HepG2 (cell line): ENCODE measurements around the gene FSTL1. TPM values are rescaled to one million over a fixed set of nuclear protein-coding genes. Genes with fewer than 3 reads are reported as not detected.
A peak's percentile ranks its signal among the peaks of the same experiment; 100 is the strongest.

ENCODE experiments used
- ATF6 ChIP-seq: sonication (generic); formaldehyde crosslinking; conservative IDR thresholded peaks from 2 replicates; pipeline ENCODE4 v1.4.0; 2020; ENCODE audit warnings: missing genetic modification reagents
- ATRX ChIP-seq: sonication (generic); formaldehyde crosslinking; IDR thresholded peaks from 2 replicates; pipeline ENCODE4 v1.4.0; 2020; ENCODE audit warnings: missing genetic modification reagents, borderline replicate concordance
- BCL6 ChIP-seq: IDR thresholded peaks from 2 replicates; pipeline ENCODE4 v1.6.1; 2016; ENCODE audit warnings: missing genetic modification reagents, missing compliant biosample characterization
- CENPX ChIP-seq: sonication (generic); formaldehyde crosslinking; IDR thresholded peaks from 2 replicates; pipeline ENCODE4 v1.9.0; 2021; ENCODE audit warnings: mild to moderate bottlenecking, missing genetic modification reagents, moderate library complexity
- ETV6 ChIP-seq: sonication (generic); formaldehyde crosslinking; conservative IDR thresholded peaks from 2 replicates; pipeline ENCODE4 v1.4.0; 2020; ENCODE audit warnings: missing genetic modification reagents
- GABPB1 ChIP-seq: IDR thresholded peaks from 2 replicates; pipeline ENCODE4 v1.6.1; 2016; ENCODE audit warnings: mild to moderate bottlenecking, missing genetic modification reagents, moderate library complexity, missing compliant biosample characterization
- GLI4 ChIP-seq: sonication (generic); formaldehyde crosslinking; IDR thresholded peaks from 2 replicates; pipeline ENCODE4 v1.5.1; 2020; ENCODE audit warnings: missing genetic modification reagents, mild to moderate bottlenecking, moderate library complexity, borderline replicate concordance
- HDAC1 ChIP-seq: sonication (generic); formaldehyde crosslinking; IDR thresholded peaks from 2 replicates; pipeline ENCODE4 v1.5.1; 2020; ENCODE audit warnings: mild to moderate bottlenecking, missing genetic modification reagents
- MAFF ChIP-seq: IDR thresholded peaks from 2 replicates; pipeline ENCODE4 v1.6.1; 2011; ENCODE audit warnings: low read depth, low read length, improper control_type of control experiment
- MATR3 ChIP-seq: sonication (generic); formaldehyde crosslinking; IDR thresholded peaks from 2 replicates; pipeline ENCODE4 v1.4.0; 2020; ENCODE audit warnings: missing genetic modification reagents
- MED8 ChIP-seq: sonication (generic); formaldehyde crosslinking; IDR thresholded peaks from 2 replicates; pipeline ENCODE4 v1.8.1; 2023; ENCODE audit warnings: mild to moderate bottlenecking, missing genetic modification reagents; ENCODE audit not compliant: insufficient replicate concordance
- MYNN ChIP-seq: sonication (generic); formaldehyde crosslinking; IDR thresholded peaks from 2 replicates; pipeline ENCODE4 v1.4.0; 2020; ENCODE audit warnings: mild to moderate bottlenecking, low read depth, missing genetic modification reagents
- NBN ChIP-seq: fragments of 450-650 bp; conservative IDR thresholded peaks from 2 replicates; pipeline ENCODE4 v1.6.1; 2017
- NRL ChIP-seq: sonication (generic); formaldehyde crosslinking; IDR thresholded peaks from 2 replicates; pipeline ENCODE4 v1.5.0; 2020; ENCODE audit warnings: missing genetic modification reagents, mild to moderate bottlenecking, moderate library complexity, borderline replicate concordance
- ZFX ChIP-seq: sonication (generic); formaldehyde crosslinking; IDR thresholded peaks from 2 replicates; pipeline ENCODE4 v1.4.0; 2020; ENCODE audit warnings: mild to moderate bottlenecking, low read depth, missing genetic modification reagents, moderate library complexity
- ZKSCAN1 ChIP-seq: fragments of 150-350 bp; IDR thresholded peaks from 2 replicates; pipeline ENCODE4 v1.6.1; 2014; ENCODE audit warnings: low read length
- ZNF205 ChIP-seq: IDR thresholded peaks from 2 replicates; pipeline ENCODE4 v1.6.1; 2018; ENCODE audit warnings: missing biosample characterization, missing genetic modification reagents
- ZNF564 ChIP-seq: sonication (generic); formaldehyde crosslinking; IDR thresholded peaks from 2 replicates; pipeline ENCODE4 v1.8.1; 2023; ENCODE audit warnings: mild to moderate bottlenecking, missing genetic modification reagents
- ZNF7 ChIP-seq: IDR thresholded peaks from 2 replicates; pipeline ENCODE4 v1.6.1; 2016; ENCODE audit warnings: missing biosample characterization, missing genetic modification reagents
- ZNF768 ChIP-seq: sonication (generic); formaldehyde crosslinking; IDR thresholded peaks from 2 replicates; pipeline ENCODE4 v1.4.0; 2020; ENCODE audit warnings: missing genetic modification reagents
- ZNF790 ChIP-seq: sonication (generic); formaldehyde crosslinking; IDR thresholded peaks from 2 replicates; pipeline ENCODE4 v1.8.0; 2022; ENCODE audit warnings: missing genetic modification reagents, mild to moderate bottlenecking, borderline replicate concordance
- polyA plus RNA-seq, 8 experiments: library from polyadenylated mRNA; depleted of rRNA in 3 of 8; stranded (reverse) in 7 of 8; unstranded in 1 of 8; fragments of >200 nt; fragmentation: Illumina TruSeq in 4 of 8; extraction: Trizol in 4 of 8; gene quantifications; 2 replicates each; pipeline versions ENCODE4 v1.2.1 to v1.2.3, GENCODE V29; 2011 to 2016; ENCODE audit warnings: low read depth in 4 of 8, missing spikeins in 1 of 8, mixed read lengths in 1 of 8; ENCODE audit not compliant: insufficient read depth in 1 of 8
- total RNA-seq, 5 experiments: library from RNA; depleted of rRNA; stranded (reverse); fragments of >200 nt; fragmentation: Illumina TruSeq; extraction: Trizol; gene quantifications; 2 replicates each; pipeline ENCODE4 v1.2.3, GENCODE V29; 2016; ENCODE audit warnings: low read depth in 1 of 5
- TF ChIP-seq, protein P1 (sequence below): sonication (generic); formaldehyde crosslinking; conservative IDR thresholded peaks from 2 replicates; pipeline ENCODE4 v1.4.0; 2020; ENCODE audit warnings: mild to moderate bottlenecking, missing genetic modification reagents, moderate library complexity
- TF ChIP-seq, protein P2 (sequence below): fragments of 450-650 bp; IDR thresholded peaks from 2 replicates; pipeline ENCODE4 v1.6.1; 2017
- TF ChIP-seq, protein P3 (sequence below): sonication (generic); formaldehyde crosslinking; IDR thresholded peaks from 2 replicates; pipeline ENCODE4 v1.8.0; 2022; ENCODE audit warnings: mild to moderate bottlenecking, missing genetic modification reagents

Gene FSTL1
- total and polyA plus RNA-seq, 2 of the 13 experiments (the other 11 are each of a cell fraction or from before 2014, with no cell fraction given) = 0.07 to 0.29 TPM

- TF ChIP-seq, protein P1, sequence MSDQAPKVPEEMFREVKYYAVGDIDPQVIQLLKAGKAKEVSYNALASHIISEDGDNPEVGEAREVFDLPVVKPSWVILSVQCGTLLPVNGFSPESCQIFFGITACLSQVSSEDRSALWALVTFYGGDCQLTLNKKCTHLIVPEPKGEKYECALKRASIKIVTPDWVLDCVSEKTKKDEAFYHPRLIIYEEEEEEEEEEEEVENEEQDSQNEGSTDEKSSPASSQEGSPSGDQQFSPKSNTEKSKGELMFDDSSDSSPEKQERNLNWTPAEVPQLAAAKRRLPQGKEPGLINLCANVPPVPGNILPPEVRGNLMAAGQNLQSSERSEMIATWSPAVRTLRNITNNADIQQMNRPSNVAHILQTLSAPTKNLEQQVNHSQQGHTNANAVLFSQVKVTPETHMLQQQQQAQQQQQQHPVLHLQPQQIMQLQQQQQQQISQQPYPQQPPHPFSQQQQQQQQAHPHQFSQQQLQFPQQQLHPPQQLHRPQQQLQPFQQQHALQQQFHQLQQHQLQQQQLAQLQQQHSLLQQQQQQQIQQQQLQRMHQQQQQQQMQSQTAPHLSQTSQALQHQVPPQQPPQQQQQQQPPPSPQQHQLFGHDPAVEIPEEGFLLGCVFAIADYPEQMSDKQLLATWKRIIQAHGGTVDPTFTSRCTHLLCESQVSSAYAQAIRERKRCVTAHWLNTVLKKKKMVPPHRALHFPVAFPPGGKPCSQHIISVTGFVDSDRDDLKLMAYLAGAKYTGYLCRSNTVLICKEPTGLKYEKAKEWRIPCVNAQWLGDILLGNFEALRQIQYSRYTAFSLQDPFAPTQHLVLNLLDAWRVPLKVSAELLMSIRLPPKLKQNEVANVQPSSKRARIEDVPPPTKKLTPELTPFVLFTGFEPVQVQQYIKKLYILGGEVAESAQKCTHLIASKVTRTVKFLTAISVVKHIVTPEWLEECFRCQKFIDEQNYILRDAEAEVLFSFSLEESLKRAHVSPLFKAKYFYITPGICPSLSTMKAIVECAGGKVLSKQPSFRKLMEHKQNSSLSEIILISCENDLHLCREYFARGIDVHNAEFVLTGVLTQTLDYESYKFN (CRISPR knock-in tag) = no peak
- no peak for TF ChIP-seq HDAC1 (CRISPR knock-in tag)
- no peak for TF ChIP-seq NRL (CRISPR knock-in tag)
- TF ChIP-seq ZNF7 = no peak
- no peak for TF ChIP-seq GLI4 (CRISPR knock-in tag)
- TF ChIP-seq NBN = no peak
- TF ChIP-seq ETV6 = no peak
- no peak for TF ChIP-seq MED8
- TF ChIP-seq ZFX (CRISPR knock-in tag) = 0 out of 2 replicates have a peak, but pooled peaks have one; percentile 18
- no peak for TF ChIP-seq ZNF205 (CRISPR knock-in tag)
- no peak for TF ChIP-seq ZNF790 (CRISPR knock-in tag)
- TF ChIP-seq, protein P2, sequence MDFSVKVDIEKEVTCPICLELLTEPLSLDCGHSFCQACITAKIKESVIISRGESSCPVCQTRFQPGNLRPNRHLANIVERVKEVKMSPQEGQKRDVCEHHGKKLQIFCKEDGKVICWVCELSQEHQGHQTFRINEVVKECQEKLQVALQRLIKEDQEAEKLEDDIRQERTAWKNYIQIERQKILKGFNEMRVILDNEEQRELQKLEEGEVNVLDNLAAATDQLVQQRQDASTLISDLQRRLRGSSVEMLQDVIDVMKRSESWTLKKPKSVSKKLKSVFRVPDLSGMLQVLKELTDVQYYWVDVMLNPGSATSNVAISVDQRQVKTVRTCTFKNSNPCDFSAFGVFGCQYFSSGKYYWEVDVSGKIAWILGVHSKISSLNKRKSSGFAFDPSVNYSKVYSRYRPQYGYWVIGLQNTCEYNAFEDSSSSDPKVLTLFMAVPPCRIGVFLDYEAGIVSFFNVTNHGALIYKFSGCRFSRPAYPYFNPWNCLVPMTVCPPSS = no peak
- no peak for TF ChIP-seq ZNF564
- TF ChIP-seq, protein P3, sequence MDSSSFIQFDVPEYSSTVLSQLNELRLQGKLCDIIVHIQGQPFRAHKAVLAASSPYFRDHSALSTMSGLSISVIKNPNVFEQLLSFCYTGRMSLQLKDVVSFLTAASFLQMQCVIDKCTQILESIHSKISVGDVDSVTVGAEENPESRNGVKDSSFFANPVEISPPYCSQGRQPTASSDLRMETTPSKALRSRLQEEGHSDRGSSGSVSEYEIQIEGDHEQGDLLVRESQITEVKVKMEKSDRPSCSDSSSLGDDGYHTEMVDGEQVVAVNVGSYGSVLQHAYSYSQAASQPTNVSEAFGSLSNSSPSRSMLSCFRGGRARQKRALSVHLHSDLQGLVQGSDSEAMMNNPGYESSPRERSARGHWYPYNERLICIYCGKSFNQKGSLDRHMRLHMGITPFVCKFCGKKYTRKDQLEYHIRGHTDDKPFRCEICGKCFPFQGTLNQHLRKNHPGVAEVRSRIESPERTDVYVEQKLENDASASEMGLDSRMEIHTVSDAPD (CRISPR knock-in tag) = no peak
- no peak for TF ChIP-seq MYNN
- TF ChIP-seq BCL6 (CRISPR knock-in tag) = peak; percentile 69
- no peak for TF ChIP-seq MATR3
- TF ChIP-seq ATF6 = no peak
- no peak for TF ChIP-seq GABPB1 (CRISPR knock-in tag)
- TF ChIP-seq CENPX = no peak
- peak; percentile 100 for TF ChIP-seq MAFF
- TF ChIP-seq ZKSCAN1 = no peak
- TF ChIP-seq ZNF768 = no peak
- no peak for TF ChIP-seq ATRX
These were observed 100.3 kb downstream of the FSTL1 start (continued) for GRCh38 chr3:120350401-120350941.
